A673 (cell line): ENCODE measurements around the gene SGPL1. TPM values are rescaled to one million over a fixed set of nuclear protein-coding genes. Genes with fewer than 3 reads are reported as not detected.

Experiments
- BruUV-seq: library from RNA; stranded (reverse); fragments of 400-500 nt; replicated peaks from 2 replicates; lab custom pipeline; 2021; lab: Mats Ljungman, UMichigan
- CTCF ChIA-PET: fragments of 300-600 bp; sonication (Branson Sonifier 250); formaldehyde crosslinking; loops from one replicate; lab custom pipeline; 2022; ENCODE audit warnings: antibody characterized with exemption; lab: Charles Lee
- POLR2A ChIA-PET: fragments of 300-600 bp; sonication (Branson Sonifier 250); formaldehyde crosslinking; loops from one replicate; lab custom pipeline; 2022; ENCODE audit warnings: antibody characterized with exemption; ENCODE audit not compliant: low non-redundant PET; lab: Charles Lee
- DNase-seq: peaks from one replicate; pipeline ENCODE4 v3.0.0-alpha.2; 2015; ENCODE audit warnings: low spot score
- H3K27ac ChIP-seq: fragments of 200-600 bp; sonication (generic); 2 replicates; pipeline ENCODE4 v1.5.1; 2016; ENCODE audit warnings: mixed run types, low read depth, mild to moderate bottlenecking, mixed read lengths, antibody characterized with exemption, low read length; ENCODE audit not compliant: poor library complexity, severe bottlenecking
- H3K27me3 ChIP-seq: fragments of 200-600 bp; sonication (generic); replicated peaks from 2 replicates; pipeline ENCODE4 v1.6.1; 2017; ENCODE audit warnings: mixed run types, low read depth, mild to moderate bottlenecking, mixed read lengths, antibody characterized with exemption, low read length; ENCODE audit not compliant: insufficient read depth, poor library complexity
- H3K36me3 ChIP-seq: fragments of 200-600 bp; sonication (generic); 2 replicates; pipeline ENCODE4 v1.6.1; 2016; ENCODE audit warnings: mixed run types, mild to moderate bottlenecking, mixed read lengths, antibody characterized with exemption, low read length; ENCODE audit not compliant: insufficient read depth, poor library complexity, severe bottlenecking
- H3K4me1 ChIP-seq: fragments of 200-600 bp; sonication (generic); 2 replicates; pipeline ENCODE4 v1.6.1; 2017; ENCODE audit warnings: mixed run types, mild to moderate bottlenecking, mixed read lengths, antibody characterized with exemption, low read length; ENCODE audit not compliant: insufficient read depth, poor library complexity, severe bottlenecking
- H3K4me3 ChIP-seq: fragments of 200-600 bp; sonication (generic); 2 replicates; pipeline ENCODE4 v1.5.1; 2016; ENCODE audit warnings: low read depth, mixed run types, mild to moderate bottlenecking, mixed read lengths, low read length; ENCODE audit not compliant: poor library complexity, severe bottlenecking
- H3K9me3 ChIP-seq: fragments of 200-600 bp; sonication (generic); 2 replicates; pipeline ENCODE4 v1.6.1; 2016; ENCODE audit warnings: mixed run types, low read depth, mild to moderate bottlenecking, mixed read lengths, antibody characterized with exemption, low read length; ENCODE audit not compliant: poor library complexity, severe bottlenecking
- EZH2 ChIP-seq: fragments of 200-600 bp; sonication (generic); IDR thresholded peaks from 2 replicates; pipeline ENCODE4 v1.6.1; 2017; ENCODE audit warnings: borderline replicate concordance, low read depth, mild to moderate bottlenecking, mixed read lengths, antibody characterized with exemption, low read length; ENCODE audit not compliant: poor library complexity, severe bottlenecking
- intact Hi-C: fragments of 100-400 bp; cut with micrococcal nuclease; formaldehyde crosslinking; loops from one replicate; pipeline ENCODE4 v1.10.0; 2022; ENCODE audit not compliant: unreplicated experiment
- total RNA-seq: library from RNA; stranded (reverse); gene quantifications from 2 replicates; pipeline ENCODE4 v1.2.3, GENCODE V29; 2021
- TF ChIP-seq, protein P1 (sequence below): fragments of 300-800, 200-600 bp; sonication (generic); conservative IDR thresholded peaks from 2 replicates; pipeline ENCODE4 v1.5.1; 2017; ENCODE audit warnings: low read depth, mild to moderate bottlenecking, antibody characterized with exemption, low read length, moderate library complexity, mixed read lengths

The SGPL1 gene
- total RNA-seq, 1 experiment from 2014 or later, result 48.6 TPM

DNA sequence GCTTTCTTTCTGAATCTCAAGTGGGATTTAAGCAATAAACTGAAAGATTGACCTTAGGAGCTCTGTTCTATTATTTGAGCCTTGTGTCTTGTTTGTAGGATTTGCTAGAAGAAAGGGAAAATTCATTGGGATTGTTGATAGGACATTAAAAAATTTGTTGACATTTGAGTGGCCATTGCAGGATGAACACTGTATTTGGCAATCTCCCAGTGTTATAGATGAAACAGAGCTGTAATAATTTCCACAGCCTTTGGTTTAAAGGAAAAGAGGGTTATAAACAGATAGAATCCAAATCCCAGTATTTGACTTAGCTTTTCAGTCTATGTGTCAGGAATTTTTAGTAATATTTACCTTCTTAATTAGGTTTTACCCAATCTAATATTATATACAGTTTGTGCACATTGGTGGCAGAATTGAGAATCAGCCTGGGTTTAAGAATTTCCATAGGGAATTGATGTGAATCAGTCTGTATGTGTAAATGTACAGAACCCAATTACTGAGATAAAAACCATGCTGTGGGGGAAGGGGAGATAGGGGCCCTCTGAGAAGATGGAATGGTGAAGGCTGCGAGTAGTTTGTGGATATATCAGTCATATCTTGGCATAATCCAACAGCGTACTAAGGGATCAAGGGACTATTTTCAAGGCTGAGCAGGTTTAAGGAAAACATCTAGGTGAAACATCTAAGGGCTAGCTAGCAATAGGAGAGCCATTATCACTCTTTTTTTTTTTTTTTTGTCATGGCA, 6.5 kb downstream of the SGPL1 start:
- no peak for DNase-seq
- ChIA-PET CTCF (no interaction called here), POLR2A (interaction anchor here (0.6 kb wide), 1 partner anchor 10 kb away, joined by 8 read pairs; no protein-coding TSS in a partner anchor)
- TF ChIP-seq EZH2, result no peak
- TF ChIP-seq, protein P1, sequence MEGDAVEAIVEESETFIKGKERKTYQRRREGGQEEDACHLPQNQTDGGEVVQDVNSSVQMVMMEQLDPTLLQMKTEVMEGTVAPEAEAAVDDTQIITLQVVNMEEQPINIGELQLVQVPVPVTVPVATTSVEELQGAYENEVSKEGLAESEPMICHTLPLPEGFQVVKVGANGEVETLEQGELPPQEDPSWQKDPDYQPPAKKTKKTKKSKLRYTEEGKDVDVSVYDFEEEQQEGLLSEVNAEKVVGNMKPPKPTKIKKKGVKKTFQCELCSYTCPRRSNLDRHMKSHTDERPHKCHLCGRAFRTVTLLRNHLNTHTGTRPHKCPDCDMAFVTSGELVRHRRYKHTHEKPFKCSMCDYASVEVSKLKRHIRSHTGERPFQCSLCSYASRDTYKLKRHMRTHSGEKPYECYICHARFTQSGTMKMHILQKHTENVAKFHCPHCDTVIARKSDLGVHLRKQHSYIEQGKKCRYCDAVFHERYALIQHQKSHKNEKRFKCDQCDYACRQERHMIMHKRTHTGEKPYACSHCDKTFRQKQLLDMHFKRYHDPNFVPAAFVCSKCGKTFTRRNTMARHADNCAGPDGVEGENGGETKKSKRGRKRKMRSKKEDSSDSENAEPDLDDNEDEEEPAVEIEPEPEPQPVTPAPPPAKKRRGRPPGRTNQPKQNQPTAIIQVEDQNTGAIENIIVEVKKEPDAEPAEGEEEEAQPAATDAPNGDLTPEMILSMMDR, result no peak
- intact Hi-C loops, result no loop called here
- H3K9me3 ChIP-seq, result no peaks in the 10 kb centered on the region
- BruUV-seq, result no TSS peak
- peaks cover 26% of the 10 kb centered on the region for H3K36me3 ChIP-seq
- H3K27ac ChIP-seq, result no peak overlapping the region
- no peaks in the 10 kb centered on the region for H3K4me1 ChIP-seq
- H3K4me3 ChIP-seq, result no peak overlapping the region
- H3K27me3 ChIP-seq, result no peaks in the 10 kb centered on the region

GRCh38 chr10:70827086-70827757, 11.5 kb downstream of the SGPL1 start:
- TF ChIP-seq, protein P1, result no peak
- no peak for TF ChIP-seq EZH2
- Histone ChIP-seq H3K27me3 (no peaks in the 10 kb centered on the region), H3K4me1 (no peaks in the 10 kb centered on the region), H3K36me3 (no peaks in the 10 kb centered on the region), H3K27ac (no peak overlapping the region), H3K9me3 (no peaks in the 10 kb centered on the region), H3K4me3 (no peak overlapping the region)
- no peak for DNase-seq
- no TSS peak for BruUV-seq
- CTCF ChIA-PET, result no interaction called here
- intact Hi-C loops, result no loop called here
- POLR2A ChIA-PET, result interaction anchor here (0.7 kb wide), 1 partner anchor 623 kb away, joined by 3 read pairs; no protein-coding TSS in a partner anchor

- TF ChIP-seq, protein P1, result no peak
- TF ChIP-seq EZH2, result no peak
- Histone ChIP-seq H3K4me3 (no peak overlapping the region), H3K4me1 (no peaks in the 10 kb centered on the region), H3K36me3 (no peaks in the 10 kb centered on the region), H3K27ac (no peak overlapping the region), H3K9me3 (no peaks in the 10 kb centered on the region), H3K27me3 (no peaks in the 10 kb centered on the region)
- no TSS peak for BruUV-seq
- intact Hi-C loops, result no loop called here
- POLR2A ChIA-PET, result no interaction called here
- CTCF ChIA-PET, result no interaction called here
- DNase-seq, result no peak
These were observed 13.2 kb downstream of the SGPL1 start for GRCh38 chr10:70828923-70829322.
